Testis (tissue), 3 donors: Measurements from ENCODE around the gene HCFC2. TPM values are rescaled to one million over a fixed set of nuclear protein-coding genes. Genes with fewer than 3 reads are reported as not detected.

ENCODE experiments used
- DNase-seq: peaks from one replicate; pipeline ENCODE4 v3.0.0-alpha.2; 2019
- H3K27ac ChIP-seq, 2 donors: fragments of 200-600 bp; sonication (generic); one replicate each; pipeline ENCODE4 v1.5.1; 2019
- H3K27me3 ChIP-seq: fragments of 200-600 bp; sonication (generic); one replicate; pipeline ENCODE4 v1.5.1; 2019
- H3K36me3 ChIP-seq: fragments of 200-600 bp; sonication (generic); one replicate; pipeline ENCODE4 v1.5.1; 2017; ENCODE audit warnings: low read depth; ENCODE audit errors: missing control alignments
- H3K4me1 ChIP-seq: fragments of 200-600 bp; sonication (generic); one replicate; pipeline ENCODE4 v1.5.1; 2019
- H3K4me3 ChIP-seq, 2 donors: fragments of 200-600 bp; sonication (generic); one replicate each; pipeline ENCODE4 v1.5.1; 2017 to 2019
- H3K9me3 ChIP-seq: fragments of 200-600 bp; sonication (generic); one replicate; pipeline ENCODE4 v1.5.1; 2017
- POLR2A ChIP-seq: fragments of 450-650 bp; IDR thresholded peaks from one replicate; pipeline ENCODE4 v1.6.1; 2017; ENCODE audit warnings: antibody characterized with exemption, mild to moderate bottlenecking, moderate library complexity
- WGBS, 2 donors: methylation state at CpG; one replicate each; pipeline ENCODE4 v1.1.5; 2018; 5-methylcytosine and 5-hydroxymethylcytosine counted together
- intact Hi-C: fragments of 100-400 bp; cut with DNase I; formaldehyde crosslinking; loops from one replicate; pipeline ENCODE4 v1.15.1; 2023; ENCODE audit warnings: low total_unique reads
- polyA plus RNA-seq: library from polyadenylated mRNA; stranded (reverse); fragments of 350-450 nt; fragmentation: Illumina TruSeq; extraction: RNeasy Lipid Tissue Mini Kit (QIAGEN cat#74804); gene quantifications from one replicate; pipeline ENCODE4 v1.2.3, GENCODE V29; 2014; ENCODE audit warnings: low read depth, low replicate concordance; ENCODE audit not compliant: insufficient read depth
- total RNA-seq, 2 donors: library from RNA; depleted of rRNA; stranded (reverse); fragments of >200 nt; gene quantifications; one replicate each; pipeline ENCODE4 v1.2.3, GENCODE V29; 2016
- TF ChIP-seq, protein P1 (sequence below), 3 experiments: fragments of 450-650 bp in 2 of 3; fragments of 200-600 bp in 1 of 3; sonication (generic) in 1 of 3; IDR thresholded peaks; one replicate each; pipeline ENCODE4 v1.5.1; 2016 to 2019; ENCODE audit warnings: antibody characterized with exemption in 3 of 3, mild to moderate bottlenecking in 2 of 3, moderate library complexity in 1 of 3

HCFC2 gene
- total and polyA plus RNA-seq, 3 donors from 2014 or later = 36.2 to 95.2 (median 57.9) TPM

DNA sequence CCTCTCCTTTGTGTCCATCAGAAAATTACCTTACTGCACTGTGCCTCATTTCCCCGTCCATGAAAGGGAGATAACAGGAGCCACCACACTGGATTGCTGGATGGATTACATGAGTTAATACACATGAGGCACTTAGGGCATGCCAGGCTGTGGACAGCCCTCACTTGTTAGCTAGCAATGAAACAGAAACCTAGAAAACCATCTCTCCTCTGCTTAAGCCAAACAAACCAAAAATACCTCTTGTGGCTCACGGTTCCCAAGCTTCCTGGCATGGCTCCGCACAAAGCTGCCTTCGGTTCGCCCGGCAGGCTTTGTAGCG lies 660 bp upstream of the HCFC2 start:
- intact Hi-C loops = no loop called here
- Histone ChIP-seq H3K27me3 (no peaks in the 10 kb centered on the region), H3K27ac (peak overlapping the region; percentile 72 to 84), H3K9me3 (no peaks in the 10 kb centered on the region), H3K4me1 (peaks cover 8% of the 10 kb centered on the region), H3K4me3 (peak overlapping the region; percentile 76 to 94), H3K36me3 (no peaks in the 10 kb centered on the region)
- no peak for TF ChIP-seq POLR2A
- 0 to 2% methylated on average over 7 of the region's 7 CpGs for WGBS, 2 donors
- DNase-seq = peak; percentile 33

DNA sequence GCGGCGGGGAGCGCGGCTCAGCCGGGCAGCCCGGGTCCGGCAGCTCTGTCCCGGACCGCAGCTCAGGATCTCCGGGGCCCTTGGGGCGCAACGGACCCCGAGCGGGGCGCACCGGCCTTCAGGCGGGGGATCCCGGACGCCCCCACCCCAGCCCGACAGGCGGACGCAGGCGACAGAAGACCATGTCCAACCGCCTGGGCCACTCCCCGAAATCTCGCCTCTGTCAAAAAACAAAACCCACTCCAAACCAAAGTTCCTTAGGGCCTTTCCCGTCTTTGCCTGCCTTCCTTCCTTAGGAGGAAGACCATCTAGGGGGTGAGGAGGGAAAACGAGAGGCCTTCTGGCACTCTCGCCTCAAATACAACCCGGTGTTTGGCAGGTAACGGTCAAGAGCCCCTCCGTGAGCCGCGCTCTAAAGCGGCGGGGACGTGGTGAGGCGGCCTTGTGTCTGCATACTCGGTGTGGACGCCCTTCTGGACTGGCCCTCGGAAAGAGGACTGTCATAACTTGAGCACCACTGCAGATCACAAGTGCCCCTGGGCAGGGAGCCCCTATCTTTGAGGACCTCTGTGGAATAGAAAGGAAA lies 604 bp downstream of the HCFC2 start:
- Histone ChIP-seq H3K36me3 (no peaks in the 10 kb centered on the region), H3K4me1 (peaks cover 8% of the 10 kb centered on the region), H3K27ac (peak overlapping the region; percentile 72 to 84), H3K9me3 (no peaks in the 10 kb centered on the region), H3K4me3 (peak overlapping the region; percentile 76 to 94), H3K27me3 (no peaks in the 10 kb centered on the region)
- DNase-seq = peak; percentile 33
- intact Hi-C loops = no loop called here
- WGBS, 2 donors = 0 to 2% methylated on average over 14 to 40 of the region's 41 CpGs
- TF ChIP-seq, protein P1, sequence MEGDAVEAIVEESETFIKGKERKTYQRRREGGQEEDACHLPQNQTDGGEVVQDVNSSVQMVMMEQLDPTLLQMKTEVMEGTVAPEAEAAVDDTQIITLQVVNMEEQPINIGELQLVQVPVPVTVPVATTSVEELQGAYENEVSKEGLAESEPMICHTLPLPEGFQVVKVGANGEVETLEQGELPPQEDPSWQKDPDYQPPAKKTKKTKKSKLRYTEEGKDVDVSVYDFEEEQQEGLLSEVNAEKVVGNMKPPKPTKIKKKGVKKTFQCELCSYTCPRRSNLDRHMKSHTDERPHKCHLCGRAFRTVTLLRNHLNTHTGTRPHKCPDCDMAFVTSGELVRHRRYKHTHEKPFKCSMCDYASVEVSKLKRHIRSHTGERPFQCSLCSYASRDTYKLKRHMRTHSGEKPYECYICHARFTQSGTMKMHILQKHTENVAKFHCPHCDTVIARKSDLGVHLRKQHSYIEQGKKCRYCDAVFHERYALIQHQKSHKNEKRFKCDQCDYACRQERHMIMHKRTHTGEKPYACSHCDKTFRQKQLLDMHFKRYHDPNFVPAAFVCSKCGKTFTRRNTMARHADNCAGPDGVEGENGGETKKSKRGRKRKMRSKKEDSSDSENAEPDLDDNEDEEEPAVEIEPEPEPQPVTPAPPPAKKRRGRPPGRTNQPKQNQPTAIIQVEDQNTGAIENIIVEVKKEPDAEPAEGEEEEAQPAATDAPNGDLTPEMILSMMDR (IDR thresholded peaks at IDR 0.05) = no peak
- no peak for TF ChIP-seq POLR2A

DNA sequence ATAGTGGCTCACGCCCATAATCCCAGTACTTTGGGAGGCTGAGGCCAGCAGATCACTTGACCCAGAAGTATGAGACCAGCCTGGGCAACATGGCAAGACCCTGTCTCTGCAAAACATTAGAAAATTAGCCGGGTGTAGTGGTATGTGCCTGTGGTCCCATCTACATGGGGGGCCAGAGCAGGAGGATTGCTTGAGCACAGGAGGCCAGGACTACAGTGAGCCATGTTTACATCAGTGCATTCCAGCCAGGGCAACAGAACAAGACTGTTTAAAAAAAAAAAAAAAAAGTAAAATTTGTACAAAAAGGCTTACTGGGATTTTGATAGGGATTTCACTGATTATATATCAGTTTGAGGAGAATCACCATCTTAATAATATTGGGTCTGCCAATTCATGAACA lies 7.8 kb downstream of the HCFC2 start:
- Histone ChIP-seq H3K4me3 (no peak overlapping the region), H3K36me3 (no peaks in the 10 kb centered on the region), H3K27me3 (no peaks in the 10 kb centered on the region), H3K9me3 (no peaks in the 10 kb centered on the region), H3K4me1 (no peaks in the 10 kb centered on the region), H3K27ac (no peak overlapping the region)
- intact Hi-C loops = no loop called here
- no peak for TF ChIP-seq POLR2A
- TF ChIP-seq, protein P1 (IDR thresholded peaks at IDR 0.05) = no peak
- 84 to 95% methylated on average over 2 of the region's 2 CpGs for WGBS, 2 donors
- no peak for DNase-seq

DNA sequence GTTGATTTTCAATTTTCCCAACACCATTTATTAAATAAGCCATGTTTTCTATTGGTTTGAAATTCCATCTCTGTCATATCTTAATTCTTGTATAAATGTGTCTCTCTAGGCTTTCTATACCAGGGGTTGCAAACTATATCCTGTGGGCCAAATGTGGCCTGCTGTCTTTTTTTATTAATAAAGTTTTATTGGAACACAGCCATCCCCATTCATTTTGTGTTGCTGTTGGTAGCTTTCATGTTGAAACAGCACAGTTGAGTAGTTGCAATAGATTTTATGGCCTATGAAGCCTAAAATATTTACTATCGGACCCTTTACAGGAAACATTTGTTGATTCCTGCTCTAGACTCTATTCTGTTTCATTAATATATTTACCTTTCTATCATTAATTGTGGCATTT lies 9.4 kb downstream of the HCFC2 start:
- Histone ChIP-seq H3K4me3 (no peak overlapping the region), H3K27me3 (no peaks in the 10 kb centered on the region), H3K4me1 (no peaks in the 10 kb centered on the region), H3K36me3 (no peaks in the 10 kb centered on the region), H3K9me3 (no peaks in the 10 kb centered on the region), H3K27ac (no peak overlapping the region)
- TF ChIP-seq POLR2A = no peak
- TF ChIP-seq, protein P1 (IDR thresholded peaks at IDR 0.05) = no peak
- intact Hi-C loops = no loop called here
- DNase-seq = no peak
- WGBS, 2 donors = 80 to 96% methylated on average over 1 of the region's 1 CpG

DNA sequence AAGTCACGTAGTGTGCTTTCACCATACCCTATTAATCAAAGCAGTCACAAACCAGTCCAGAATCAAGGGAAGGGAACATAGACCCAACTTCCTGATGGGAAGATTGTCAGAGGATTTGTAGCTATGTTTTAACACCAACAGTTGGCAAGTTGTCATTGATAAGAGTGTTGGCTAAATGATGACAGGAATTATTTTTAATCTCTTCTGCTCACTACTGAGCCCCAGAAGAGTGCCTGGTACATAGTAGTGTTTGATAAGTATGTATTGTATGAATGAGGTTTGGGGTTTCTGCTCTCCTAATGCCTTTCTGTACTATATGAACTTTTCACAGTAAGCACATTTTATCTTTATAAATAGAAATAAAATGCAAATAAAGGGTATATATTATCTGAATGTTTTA lies 14.7 kb downstream of the HCFC2 start:
- intact Hi-C loops = no loop called here
- no peak overlapping the region for H3K4me3 ChIP-seq
- no peak overlapping the region for H3K27ac ChIP-seq
- TF ChIP-seq POLR2A = no peak
- TF ChIP-seq, protein P1 (IDR thresholded peaks at IDR 0.05) = no peak
- WGBS, 2 donors = 80 to 90% methylated on average over 1 of the region's 1 CpG
- H3K9me3 ChIP-seq = no peaks in the 10 kb centered on the region
- H3K36me3 ChIP-seq = no peaks in the 10 kb centered on the region
- no peaks in the 10 kb centered on the region for H3K27me3 ChIP-seq
- H3K4me1 ChIP-seq = no peaks in the 10 kb centered on the region
- DNase-seq = no peak
